HG03520 (cell line): Measurements from ENCODE around the gene LGALS7B.
"Not testable (repeated sequence)": the region's sequence is repeated elsewhere in the genome, so short reads cannot be mapped to it uniquely, and the experiment has no call there.

ENCODE experiments used
- ATAC-seq: cut with Tn5 transposase; IDR thresholded peaks from one replicate; pipeline ENCODE4 v1.9.1; 2021; ENCODE audit warnings: mild to moderate bottlenecking, moderate library complexity; ENCODE audit not compliant: unreplicated experiment

LGALS7B gene

DNA sequence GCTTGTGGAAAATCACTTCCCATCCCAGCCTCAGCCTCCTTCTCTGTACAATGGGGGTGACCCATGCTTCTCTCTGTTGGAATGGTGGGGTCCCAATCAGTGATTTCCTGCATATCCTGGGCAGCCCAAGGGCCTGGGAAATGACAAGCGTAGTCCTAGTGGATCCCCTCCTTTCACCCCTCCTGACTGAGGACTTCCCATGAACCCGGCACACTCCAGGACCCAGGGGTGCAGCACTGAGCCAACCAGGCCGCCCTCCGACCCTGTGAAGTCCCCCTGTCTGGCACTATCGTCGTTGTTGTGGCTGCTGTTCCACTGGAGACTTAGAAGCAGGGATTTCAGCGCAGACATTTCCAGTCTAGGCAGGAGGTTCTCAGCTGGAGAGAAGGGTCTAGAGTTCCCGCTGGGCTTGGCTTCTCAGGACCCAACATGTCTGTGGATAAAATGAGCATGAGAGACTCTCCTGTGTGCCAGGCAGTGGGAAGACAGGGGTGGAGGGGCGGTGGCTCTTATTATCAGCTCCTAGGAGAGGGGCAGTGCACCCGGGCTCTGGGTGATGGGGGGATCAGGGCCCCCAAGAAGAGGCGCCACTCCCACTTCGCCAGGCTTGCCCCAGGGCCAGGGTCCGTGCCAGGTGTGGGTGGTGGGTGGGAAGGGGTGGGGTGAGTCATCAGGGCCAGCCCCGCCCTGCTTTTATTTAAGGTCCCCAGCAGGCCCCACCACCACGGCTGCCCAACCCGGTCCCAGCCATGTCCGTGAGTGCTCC, at the start of gene LGALS7B:
Gene LGALS7B, plus strand, starts transcription at position 723 of the 766 bp plus-strand sequence. Its CDS starts 27 bp downstream, at position 750.
- no peak for ATAC-seq

DNA sequence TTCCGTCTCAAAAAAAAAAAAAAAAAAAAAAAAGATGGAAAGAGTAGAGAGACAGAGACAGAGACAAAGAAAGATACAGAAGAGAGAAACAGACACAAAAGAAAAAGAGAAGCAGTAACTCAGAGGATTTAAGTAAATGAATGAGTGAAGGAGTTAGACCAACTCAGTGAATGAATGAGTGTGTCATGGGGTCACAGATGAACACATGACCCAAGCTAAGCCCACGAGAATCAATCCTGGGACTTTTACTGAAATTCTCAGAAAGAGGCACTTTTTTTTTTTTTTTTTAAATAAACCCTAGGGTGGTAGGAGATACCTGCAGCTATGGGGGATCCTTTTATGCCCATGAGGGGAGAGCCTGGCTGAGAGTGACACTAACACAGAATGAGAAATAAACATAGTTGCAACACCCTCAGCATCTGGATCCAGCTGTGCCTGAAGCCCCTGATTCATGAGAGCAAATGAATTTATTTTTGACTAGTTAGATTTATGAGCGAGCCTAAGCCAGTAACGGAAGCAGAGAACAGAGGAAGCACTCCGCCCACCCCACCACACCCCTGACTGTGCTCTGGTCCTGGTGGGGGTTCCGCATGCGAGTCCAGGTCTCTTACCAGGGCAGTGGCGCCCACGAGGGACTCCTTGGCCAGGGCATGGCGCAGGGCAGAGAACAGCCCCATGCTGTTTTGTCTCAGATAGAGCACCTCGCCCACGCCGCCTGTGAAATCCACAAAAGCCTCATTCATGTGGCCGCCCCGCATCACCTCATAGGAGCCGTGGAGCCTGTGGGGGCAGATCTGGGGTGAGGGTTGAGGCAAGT, 49.4 kb upstream of the LGALS7B start:
- ATAC-seq, result no peak

DNA sequence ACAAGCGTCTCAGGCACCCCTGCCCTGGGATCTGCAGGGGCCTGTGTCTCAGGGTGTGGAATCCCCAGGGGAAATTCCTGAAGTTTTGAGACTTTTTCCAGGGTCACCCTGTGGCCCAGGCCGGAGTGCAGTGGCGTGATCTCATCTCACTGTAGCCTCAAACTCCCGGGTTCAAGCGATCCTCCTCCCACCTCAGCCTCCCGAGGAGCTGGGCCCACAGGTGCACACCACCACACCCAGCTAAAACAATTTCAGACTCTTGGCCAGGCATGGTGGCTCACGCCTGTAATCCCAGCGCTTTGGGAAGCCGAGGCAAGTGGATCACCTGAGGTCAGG, 48.8 kb upstream of the LGALS7B start:
- no peak for ATAC-seq

- ATAC-seq, result no peak
Measured at GRCh38 chr19:38740932-38741331, 48.1 kb upstream of the LGALS7B start.

DNA sequence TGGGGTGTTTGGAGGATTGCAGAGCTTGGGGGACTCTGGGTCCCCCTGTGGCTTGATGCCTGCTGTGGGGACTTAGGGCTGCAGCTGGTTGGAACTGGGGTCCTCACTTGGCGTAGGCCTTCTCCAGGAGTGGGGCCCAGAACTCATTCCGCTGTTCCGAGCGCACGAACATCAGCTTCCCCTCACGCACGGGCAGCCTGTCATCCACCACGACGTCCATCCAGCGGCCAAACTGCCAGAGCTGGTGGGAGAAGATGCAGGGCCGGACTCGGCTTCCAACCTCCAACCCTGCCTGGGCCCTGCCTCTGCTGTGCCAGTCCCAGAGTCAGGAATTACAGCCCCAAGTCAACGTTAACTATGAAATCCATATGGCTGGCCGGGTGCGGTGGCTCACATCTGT, 47.3 kb upstream of the LGALS7B start:
- no peak for ATAC-seq

DNA sequence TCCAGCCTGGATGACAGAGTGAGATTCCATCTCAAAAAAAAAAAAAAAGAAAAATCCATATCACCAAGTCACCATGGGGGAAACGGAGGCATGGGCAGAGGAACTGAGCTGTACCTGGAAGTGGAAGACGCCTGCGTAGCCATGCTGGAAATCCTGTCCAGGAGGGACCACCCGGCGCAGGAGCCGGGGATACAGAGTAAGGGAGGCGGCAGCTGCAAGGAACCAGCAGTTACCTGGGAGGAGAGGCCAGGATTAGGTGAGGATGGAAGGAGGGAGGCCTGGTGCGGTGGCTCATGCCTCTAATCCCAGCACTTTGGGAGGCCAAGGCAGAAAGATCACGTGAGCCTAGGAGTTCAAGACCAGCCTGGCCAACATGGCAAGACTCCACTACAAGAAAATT, 46.7 kb upstream of the LGALS7B start:
- ATAC-seq, result no peak

GRCh38 chr19:38742906-38743305, 46.1 kb upstream of the LGALS7B start:
- no peak for ATAC-seq

GRCh38 chr19:38743394-38744297, 45.4 kb upstream of the LGALS7B start:
- no peak for ATAC-seq

- no peak for ATAC-seq
Measured at GRCh38 chr19:38744298-38744681, 44.7 kb upstream of the LGALS7B start, which contains the start of gene CAPN12. Gene CAPN12, minus strand, starts transcription at chr19:38744474. Its CDS starts 309 bp downstream, at chr19:38744165.

- no peak for ATAC-seq
Measured at GRCh38 chr19:38744874-38745273, 44.1 kb upstream of the LGALS7B start.

DNA sequence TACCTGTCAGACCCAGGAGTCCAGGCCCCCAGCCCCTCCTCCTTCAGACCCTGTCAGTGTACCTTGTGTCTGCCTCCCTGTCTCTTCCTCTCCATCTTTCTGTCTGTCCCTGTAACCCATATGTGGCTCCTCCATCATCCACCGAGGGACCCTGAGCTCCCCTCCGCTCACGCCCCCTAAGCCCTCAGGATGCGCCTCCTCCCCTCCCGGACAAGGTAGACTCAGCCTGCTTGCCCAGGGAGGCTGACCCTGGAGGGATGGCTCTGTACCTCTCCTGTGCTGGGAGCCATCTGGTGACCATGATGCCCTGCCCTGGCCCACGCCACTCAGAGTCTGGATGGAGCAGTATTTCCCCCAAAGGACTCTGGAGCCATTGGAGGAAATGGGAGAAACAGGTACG, 43.7 kb upstream of the LGALS7B start:
- no peak for ATAC-seq

DNA sequence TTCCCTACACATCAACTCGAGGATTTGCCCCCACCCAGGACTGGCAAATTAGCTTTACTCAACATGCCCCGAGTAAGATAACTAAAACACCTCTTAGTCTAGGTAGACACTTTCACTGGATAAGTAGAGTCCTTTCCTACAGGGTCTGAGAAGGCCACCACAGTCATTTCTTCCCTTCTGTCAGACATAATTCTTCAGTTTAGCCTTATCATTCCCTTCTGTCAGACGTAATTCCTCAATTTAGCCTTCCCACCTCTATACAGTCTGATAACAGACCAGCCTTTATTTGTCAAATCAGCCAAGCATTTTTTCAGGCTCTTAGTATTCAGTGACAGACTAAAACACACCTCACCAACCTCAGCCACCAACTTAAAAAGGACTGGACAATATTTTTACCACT, 35.2 kb upstream of the LGALS7B start:
- not testable (repeated sequence) for ATAC-seq

DNA sequence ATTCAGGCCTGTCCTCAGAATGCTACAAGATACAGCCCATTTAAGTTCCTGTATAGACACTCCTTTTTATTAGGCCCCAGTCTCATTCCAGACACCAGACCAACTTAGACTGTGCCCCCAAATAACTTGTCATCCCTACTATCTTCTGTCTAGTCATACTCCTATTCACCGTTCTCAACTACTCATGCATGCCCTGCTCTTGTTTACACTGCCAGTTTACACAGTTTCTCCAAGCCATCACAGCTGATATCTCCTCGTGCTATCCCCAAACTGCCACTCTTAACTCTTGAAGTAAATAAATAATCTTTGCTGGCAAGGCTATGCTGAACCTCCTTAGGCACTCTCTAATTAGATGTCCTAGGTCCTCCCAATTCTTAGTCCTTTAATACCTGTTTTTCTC, 34.8 kb upstream of the LGALS7B start:
- ATAC-seq, result not testable (repeated sequence)

DNA sequence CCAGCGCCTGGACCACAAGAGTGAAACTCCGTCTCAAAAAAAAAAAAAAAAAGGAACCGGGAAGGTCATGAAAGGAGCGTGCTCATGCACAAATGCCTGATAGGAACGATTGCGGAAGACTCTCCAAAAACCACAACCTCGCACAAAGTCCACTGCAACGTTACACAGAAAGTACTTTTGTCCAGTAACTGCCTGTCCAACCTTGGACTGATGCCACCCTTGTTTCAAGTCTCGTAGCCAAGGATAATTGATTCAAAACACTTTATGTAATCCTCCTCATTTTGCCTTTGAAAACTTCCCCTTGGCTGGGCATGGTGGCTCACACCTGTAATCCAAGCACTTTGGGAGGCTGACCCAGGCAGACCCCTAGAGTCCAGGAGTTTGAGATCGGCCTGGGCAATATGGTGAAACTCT, 29.4 kb upstream of the LGALS7B start:
- no peak for ATAC-seq

GRCh38 chr19:38760805-38761517, 28.0 kb upstream of the LGALS7B start:
- ATAC-seq, result not testable (repeated sequence)

DNA sequence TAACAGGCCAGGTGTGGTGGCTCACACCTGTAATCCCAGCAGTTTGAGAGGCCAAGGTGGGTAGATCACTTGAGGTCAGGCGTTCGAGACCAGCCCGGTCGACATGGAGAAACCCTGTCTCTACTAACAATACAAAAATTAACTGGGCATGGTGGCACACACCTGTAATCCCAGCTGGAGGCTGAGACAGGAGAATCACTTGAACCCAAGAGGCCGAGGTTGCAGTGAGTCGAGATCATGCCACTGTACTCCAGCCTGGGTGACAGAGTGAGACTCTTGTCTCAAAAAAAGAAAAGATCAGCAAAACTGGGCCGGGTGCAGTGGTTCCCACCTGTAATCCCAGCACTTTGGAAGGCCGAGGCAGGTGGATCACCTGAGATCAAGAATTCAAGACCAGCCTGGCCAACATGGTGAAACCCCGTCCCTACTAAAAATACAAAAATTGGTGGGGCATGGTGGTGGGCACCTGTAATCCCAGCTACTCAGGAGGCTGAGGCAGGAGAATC, 27.1 kb upstream of the LGALS7B start:
- ATAC-seq, result not testable (repeated sequence)

DNA sequence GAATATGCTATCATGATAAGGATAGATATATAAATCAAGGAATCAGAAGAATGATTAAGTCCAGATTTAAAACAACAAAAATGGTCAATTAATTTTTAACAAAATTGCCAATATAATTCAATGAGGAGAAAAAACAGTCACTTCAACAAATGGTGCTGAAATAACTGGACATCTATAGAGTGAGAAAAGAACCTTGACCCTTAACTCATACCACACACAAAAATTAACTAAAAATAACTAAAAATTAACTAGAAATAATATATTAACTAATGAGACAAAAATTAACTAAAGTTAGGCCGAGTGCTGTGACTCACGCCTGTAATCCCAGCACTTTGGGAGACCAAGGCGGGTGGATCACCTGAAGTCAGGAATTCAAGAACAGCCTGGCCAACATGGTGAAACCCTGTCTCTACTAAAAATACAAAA, 25.2 kb upstream of the LGALS7B start:
- ATAC-seq, result no peak

- ATAC-seq, result no peak
Measured at GRCh38 chr19:38765214-38765613, 23.8 kb upstream of the LGALS7B start.

DNA sequence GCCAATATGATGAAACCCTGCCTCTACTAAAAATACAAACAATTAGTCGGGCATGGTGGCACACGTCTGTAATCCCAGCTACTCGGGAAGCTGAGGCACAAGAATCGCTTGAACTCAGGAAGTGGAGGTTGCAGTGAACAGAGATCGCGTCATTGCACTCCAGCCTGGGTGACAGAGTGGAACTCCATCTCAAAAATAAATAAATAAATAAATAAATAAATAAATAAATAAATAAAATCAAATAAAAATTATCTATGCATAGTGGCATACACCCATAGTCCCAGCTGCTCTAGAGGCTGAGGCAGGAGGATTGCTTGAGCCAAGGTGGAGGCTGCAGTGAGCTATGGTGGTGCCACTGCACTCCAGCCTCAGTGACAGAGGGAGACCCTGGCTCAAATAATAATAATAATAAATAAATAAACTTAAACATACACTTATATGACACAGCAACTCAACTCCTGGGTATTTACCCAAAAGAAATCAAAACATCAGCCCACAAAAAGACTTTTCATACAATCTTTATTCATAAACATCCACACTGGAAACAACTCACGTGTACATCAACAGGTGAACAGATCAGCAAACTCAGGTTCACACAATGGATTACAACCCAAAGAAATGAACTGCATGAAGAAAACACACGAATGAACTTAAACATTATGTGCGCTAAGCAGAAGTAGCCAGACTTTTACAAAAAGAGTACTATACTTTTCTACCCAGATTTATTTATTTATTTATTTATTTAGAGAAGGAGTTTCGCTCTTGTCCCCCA, 22.5 kb upstream of the LGALS7B start:
- ATAC-seq, result no peak
